IMR-90 (cell line): ENCODE data around the gene PAFAH1B1. TPM values are rescaled to one million over a fixed set of nuclear protein-coding genes. Genes with fewer than 3 reads are reported as not detected.

Source experiments
- ATAC-seq: fragments of 200-7000 bp; cut with Tn5 transposase; 2 replicates; pipeline ENCODE4 v1.9.1; 2020; ENCODE audit warnings: low read depth, mild to moderate bottlenecking, moderate library complexity
- BruUV-seq: library from RNA; stranded (reverse); fragments of 400-500 nt; replicated peaks from 2 replicates; lab custom pipeline; 2021; lab: Mats Ljungman, UMichigan
- CTCF ChIA-PET: fragments of 300-600 bp; formaldehyde crosslinking; extraction: SDS; loops from one replicate; lab custom pipeline; 2021; ENCODE audit warnings: antibody characterized with exemption; lab: Yijun Ruan, JAX
- POLR2A ChIA-PET: fragments of 300-600 bp; sonication (Branson Sonifier 250); formaldehyde crosslinking; loops from one replicate; lab custom pipeline; 2022; ENCODE audit warnings: antibody characterized with exemption; ENCODE audit not compliant: unreplicated experiment; lab: Charles Lee
- DNase-seq: peaks from one replicate; pipeline ENCODE4 v3.0.0; 2013
- H2AFZ ChIP-seq: replicated peaks from 2 replicates; pipeline ENCODE3; 2013; ENCODE audit warnings: low read length, mild to moderate bottlenecking; ENCODE audit not compliant: poor library complexity
- H2AK5ac ChIP-seq: 2 replicates; pipeline ENCODE4 v1.6.1; 2013; ENCODE audit warnings: low read depth, low read length, inconsistent platforms
- H2AK9ac ChIP-seq: replicated peaks from 2 replicates; pipeline ENCODE3; 2013; ENCODE audit warnings: mild to moderate bottlenecking, low read depth, low read length, moderate library complexity; ENCODE audit not compliant: poor library complexity
- H2BK120ac ChIP-seq: 2 replicates; pipeline ENCODE4 v1.6.1; 2013; ENCODE audit warnings: low read depth, low read length, inconsistent platforms
- H2BK15ac ChIP-seq: 3 replicates; pipeline ENCODE4 v1.6.1; 2013; ENCODE audit warnings: low read depth, low read length, inconsistent platforms
- H2BK20ac ChIP-seq: 2 replicates; pipeline ENCODE4 v1.6.1; 2013; ENCODE audit warnings: low read depth, mild to moderate bottlenecking, inconsistent platforms, low read length, moderate library complexity
- H2BK5ac ChIP-seq: 2 replicates; pipeline ENCODE4 v1.6.1; 2013; ENCODE audit warnings: mild to moderate bottlenecking, low read depth, low read length, inconsistent platforms; ENCODE audit not compliant: poor library complexity, severe bottlenecking
- H3K14ac ChIP-seq: replicated peaks from 2 replicates; pipeline ENCODE4 v1.6.1; 2013; ENCODE audit warnings: low read depth, low read length, inconsistent platforms
- H3K18ac ChIP-seq: 2 replicates; pipeline ENCODE4 v1.6.1; 2013; ENCODE audit warnings: low read depth, low read length, control low read depth
- H3K23ac ChIP-seq: 2 replicates; pipeline ENCODE4 v1.6.1; 2013; ENCODE audit warnings: low read depth, low read length, inconsistent platforms
- H3K27ac ChIP-seq: 2 replicates; pipeline ENCODE4 v1.5.1; 2013; ENCODE audit warnings: mild to moderate bottlenecking, control low read depth, low read length; ENCODE audit not compliant: insufficient read depth
- H3K27me3 ChIP-seq: 2 replicates; pipeline ENCODE4 v1.6.1; 2013; ENCODE audit warnings: low read length; ENCODE audit not compliant: control insufficient read depth, insufficient read depth
- H3K36me3 ChIP-seq: 2 replicates; pipeline ENCODE4 v1.6.1; 2013; ENCODE audit warnings: low read length, mixed read lengths; ENCODE audit not compliant: control insufficient read depth, insufficient read depth
- H3K4ac ChIP-seq: 2 replicates; pipeline ENCODE4 v1.6.1; 2013; ENCODE audit warnings: low read depth, low read length, inconsistent platforms
- H3K4me1 ChIP-seq: 2 replicates; pipeline ENCODE4 v1.6.1; 2013; ENCODE audit warnings: low read length, mixed read lengths; ENCODE audit not compliant: control insufficient read depth, insufficient read depth
- H3K4me2 ChIP-seq: 2 replicates; pipeline ENCODE4 v1.6.1; 2013; ENCODE audit warnings: low read depth, mild to moderate bottlenecking, control low read depth, low read length, moderate library complexity
- H3K4me3 ChIP-seq: 2 replicates; pipeline ENCODE4 v1.5.1; 2013; ENCODE audit warnings: low read depth, mild to moderate bottlenecking, control low read depth, low read length, moderate library complexity; ENCODE audit not compliant: insufficient read depth
- H3K56ac ChIP-seq: 2 replicates; pipeline ENCODE4 v1.6.1; 2013; ENCODE audit warnings: low read length, inconsistent platforms; ENCODE audit not compliant: insufficient read depth; ENCODE audit errors: extremely low read depth
- H3K79me1 ChIP-seq, 2 experiments: 2 replicates each; pipeline ENCODE4 v1.6.1; 2013; ENCODE audit warnings: low read length in 2 of 2, inconsistent platforms in 1 of 2, low read depth in 1 of 2
- H3K9ac ChIP-seq: 2 replicates; pipeline ENCODE4 v1.6.1; 2013; ENCODE audit warnings: low read depth, low read length, control low read depth
- H3K9me1 ChIP-seq: 2 replicates; pipeline ENCODE4 v1.6.1; 2013; ENCODE audit warnings: low read length, inconsistent platforms; ENCODE audit not compliant: insufficient read depth
- H3K9me3 ChIP-seq: 2 replicates; pipeline ENCODE4 v1.6.1; 2013; ENCODE audit warnings: low read length; ENCODE audit not compliant: control insufficient read depth, insufficient read depth
- H4K20me1 ChIP-seq: 2 replicates; pipeline ENCODE4 v1.6.1; 2013; ENCODE audit warnings: low read length, inconsistent platforms; ENCODE audit not compliant: insufficient read depth
- H4K5ac ChIP-seq: 2 replicates; pipeline ENCODE4 v1.6.1; 2013; ENCODE audit warnings: mild to moderate bottlenecking, low read depth, low read length, control low read depth
- H4K8ac ChIP-seq, 2 experiments: 2 replicates each; pipeline ENCODE4 v1.6.1; 2013; ENCODE audit warnings: low read depth in 2 of 2, low read length in 2 of 2, control low read depth in 1 of 2, inconsistent platforms in 1 of 2
- H4K91ac ChIP-seq: 2 replicates; pipeline ENCODE4 v1.6.1; 2013; ENCODE audit warnings: low read depth, low read length, inconsistent platforms; ENCODE audit not compliant: insufficient read depth
- ELK1 ChIP-seq: fragments of 150-350 bp; IDR thresholded peaks from 2 replicates; pipeline ENCODE4 v1.6.1; 2016; ENCODE audit warnings: low read depth, mild to moderate bottlenecking, low read length, moderate library complexity, borderline replicate concordance
- RCOR1 ChIP-seq: IDR thresholded peaks from 2 replicates; pipeline ENCODE4 v1.6.1; 2012; ENCODE audit warnings: mild to moderate bottlenecking, low read length, improper control_type of control experiment; ENCODE audit not compliant: insufficient replicate concordance
- SMC3 ChIP-seq: fragments of 150-350 bp; IDR thresholded peaks from 2 replicates; pipeline ENCODE4 v1.6.1; 2016; ENCODE audit warnings: low read depth, mild to moderate bottlenecking, antibody characterized with exemption, low read length, moderate library complexity
- WGBS, 2 experiments: methylation state at CpG; one replicate each; pipeline versions ENCODE4 v1.1.5 to v1.1.7; 2013; ENCODE audit warnings: missing lambda C conversion rate in 2 of 2; ENCODE audit not compliant: insufficient read length in 1 of 2; ENCODE audit errors: extremely low coverage in 2 of 2; 5-methylcytosine and 5-hydroxymethylcytosine counted together
- dilution Hi-C: fragments of 300-500 bp; cut with HindIII; formaldehyde crosslinking; loops from one replicate; pipeline ENCODE4 v1.14.3; 2018; ENCODE audit warnings: low sequenced_read_pairs; ENCODE audit not compliant: unreplicated experiment
- in situ Hi-C: fragments of 300-500 bp; cut with MboI; formaldehyde crosslinking; loops from 3 replicates; pipeline ENCODE4 v1.14.3; 2019; ENCODE audit warnings: low sequenced_read_pairs, inconsistent platforms, mixed read lengths
- intact Hi-C: fragments of 100-400 bp; cut with micrococcal nuclease; formaldehyde crosslinking; loops from 2 replicates; pipeline ENCODE4 v1.10.0; 2022
- polyA plus RNA-seq, 3 experiments: library from polyadenylated mRNA; depleted of rRNA; stranded (reverse); fragments of >200 nt; gene quantifications; 2 replicates each; pipeline ENCODE4 v1.2.3, GENCODE V29; 2012; ENCODE audit warnings: low replicate concordance in 1 of 3
- total RNA-seq: library from RNA; depleted of rRNA; stranded (reverse); fragments of >200 nt; gene quantifications from 2 replicates; pipeline ENCODE4 v1.2.3, GENCODE V29; 2012

PAFAH1B1 gene
- total and polyA plus RNA-seq, 2 of the 4 experiments (the other 2 are of a cell fraction) = 64.5 to 127 TPM

DNA sequence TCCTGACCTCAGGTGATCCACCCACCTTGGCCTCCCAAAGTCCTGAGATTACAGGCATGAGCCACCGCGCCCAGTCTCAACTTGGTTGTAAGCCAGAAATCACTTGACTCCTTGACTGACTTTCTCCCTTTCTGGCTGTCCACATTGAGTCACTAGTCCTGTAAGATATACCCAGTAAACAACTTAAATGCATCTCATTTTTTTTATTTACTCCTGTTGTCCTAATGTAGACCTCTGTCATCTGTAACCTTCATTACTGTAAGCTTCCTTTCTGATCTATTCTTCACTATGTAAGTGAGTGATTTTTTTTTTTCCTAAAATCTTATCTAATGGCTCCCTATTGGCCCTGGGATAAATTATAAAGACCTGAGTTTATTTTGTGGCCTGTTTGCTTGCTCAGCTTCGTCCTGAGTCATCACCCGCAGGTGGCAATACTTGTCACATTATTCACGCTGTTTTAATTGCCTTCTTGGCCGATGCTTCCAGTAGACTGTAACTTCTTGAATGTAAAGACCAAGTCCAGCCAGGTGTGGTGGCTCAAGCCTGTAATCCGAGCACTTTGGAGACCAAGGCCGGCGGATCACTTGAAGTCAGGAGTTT, 41.0 kb downstream of the PAFAH1B1 start:
- no peaks in the 10 kb centered on the region for H3K27me3 ChIP-seq
- CTCF ChIA-PET = interaction anchor here (0.6 to 0.9 kb wide), 2 partner anchors 10 to 23 kb away, joined by 3 to 5 read pairs; no protein-coding TSS in a partner anchor
- WGBS, 2 experiments = 86% methylated on average over 6 of the region's 9 CpGs; no CpG with 5 or more reads in 1 of the 2 experiments
- ATAC-seq = no peak
- H4K5ac ChIP-seq = no peak overlapping the region
- H3K9ac ChIP-seq = no peak overlapping the region
- no peak overlapping the region for H3K4ac ChIP-seq
- no peak overlapping the region for H3K56ac ChIP-seq
- H3K9me1 ChIP-seq = peaks cover 18% of the 10 kb centered on the region
- H2AK9ac ChIP-seq = peak overlapping the region; percentile 82
- H2AK5ac ChIP-seq = no peak overlapping the region
- no peak overlapping the region for H2AFZ ChIP-seq
- H4K91ac ChIP-seq = no peak overlapping the region
- in situ Hi-C loops = no loop called here
- no peak overlapping the region for H3K18ac ChIP-seq
- H3K4me1 ChIP-seq = peaks cover 3% of the 10 kb centered on the region
- H2BK20ac ChIP-seq = no peak overlapping the region
- H3K9me3 ChIP-seq = no peaks in the 10 kb centered on the region
- H3K79me1 ChIP-seq = peaks cover 0 to 64% of the 10 kb centered on the region in 2 experiments; a peak in 2 of 4 replicates
- intact Hi-C loops = loop anchor here (5.0 kb wide), 1 partner anchor 37 kb away; no protein-coding TSS in a partner anchor
- peaks cover 11% of the 10 kb centered on the region for H3K36me3 ChIP-seq
- H2BK15ac ChIP-seq = no peak overlapping the region
- no peak overlapping the region for H3K23ac ChIP-seq
- TF ChIP-seq SMC3 = no peak
- no peak for TF ChIP-seq ELK1
- no peak for TF ChIP-seq RCOR1
- H2BK120ac ChIP-seq = no peak overlapping the region
- peak; percentile 25 for DNase-seq
- no peak overlapping the region for H3K4me2 ChIP-seq
- H3K4me3 ChIP-seq = no peak overlapping the region
- no peak overlapping the region for H3K14ac ChIP-seq
- no TSS peak for BruUV-seq
- H4K20me1 ChIP-seq = peaks cover 85% of the 10 kb centered on the region
- dilution Hi-C loops = no loop called here
- POLR2A ChIA-PET = no interaction called here
- no peak overlapping the region for H2BK5ac ChIP-seq
- H4K8ac ChIP-seq = no peak overlapping the region
- no peak overlapping the region for H3K27ac ChIP-seq
